Mesenchymal stem cell (in vitro differentiated cells and primary cell): ENCODE results near the gene PKNOX2.

Experiments used
- DNase-seq: peaks from one replicate; pipeline ENCODE4 v3.0.0-alpha.2; 2013
- H2AFZ ChIP-seq: one replicate; pipeline ENCODE4 v1.6.1; 2013; ENCODE audit warnings: low read depth, mild to moderate bottlenecking, control low read depth, inconsistent platforms, low read length, moderate library complexity
- H2AK5ac ChIP-seq: 2 replicates; pipeline ENCODE4 v1.6.1; 2013; ENCODE audit warnings: low read length, moderate library complexity, mild to moderate bottlenecking, inconsistent platforms; ENCODE audit not compliant: severe bottlenecking
- H2BK120ac ChIP-seq: one replicate; pipeline ENCODE4 v1.6.1; 2013; ENCODE audit warnings: low read depth, mild to moderate bottlenecking, inconsistent platforms, low read length, moderate library complexity
- H2BK12ac ChIP-seq, 2 experiments: one replicate each; pipeline ENCODE4 v1.6.1; 2013; ENCODE audit warnings: inconsistent platforms in 2 of 2, low read length in 2 of 2, mild to moderate bottlenecking in 2 of 2, moderate library complexity in 2 of 2, control low read depth in 1 of 2
- H2BK15ac ChIP-seq: one replicate; pipeline ENCODE4 v1.6.1; 2013; ENCODE audit warnings: mild to moderate bottlenecking, low read depth, inconsistent platforms; ENCODE audit not compliant: poor library complexity, severe bottlenecking
- H2BK5ac ChIP-seq: 2 replicates; pipeline ENCODE4 v1.6.1; 2013; ENCODE audit warnings: low read depth, mild to moderate bottlenecking, low read length, control low read depth, inconsistent platforms; ENCODE audit not compliant: poor library complexity, severe bottlenecking
- H3K14ac ChIP-seq, 2 experiments: one replicate each; pipeline ENCODE4 v1.6.1; 2013; ENCODE audit warnings: inconsistent platforms in 2 of 2, low read length in 2 of 2, control low read depth in 1 of 2, mild to moderate bottlenecking in 1 of 2, moderate library complexity in 1 of 2
- H3K18ac ChIP-seq, 2 experiments: one replicate each; pipeline ENCODE4 v1.6.1; 2013; ENCODE audit warnings: inconsistent platforms in 2 of 2, low read length in 2 of 2, control low read depth in 1 of 2, low read depth in 1 of 2, mild to moderate bottlenecking in 1 of 2
- H3K23ac ChIP-seq, 2 experiments: one replicate each; pipeline ENCODE4 v1.6.1; 2013; ENCODE audit warnings: inconsistent platforms in 2 of 2, low read length in 2 of 2, mild to moderate bottlenecking in 2 of 2, moderate library complexity in 2 of 2, control low read depth in 1 of 2
- H3K27ac ChIP-seq: 2 replicates; pipeline ENCODE4 v1.5.1; 2013; ENCODE audit warnings: mild to moderate bottlenecking, moderate library complexity, low read length, control low read depth, inconsistent platforms; ENCODE audit not compliant: poor library complexity, severe bottlenecking
- H3K27me3 ChIP-seq, 2 experiments: 2 replicates each; pipeline versions ENCODE4 v1.6.1 to v1.7.0; 2013; ENCODE audit warnings: low read length in 2 of 2, mild to moderate bottlenecking in 2 of 2, moderate library complexity in 2 of 2, control low read depth in 1 of 2, inconsistent platforms in 1 of 2; ENCODE audit not compliant: control insufficient read depth in 1 of 2, insufficient read depth in 1 of 2
- H3K36me3 ChIP-seq, 2 experiments: 2 replicates each; pipeline versions ENCODE4 v1.6.1 to v1.7.0; 2013; ENCODE audit warnings: low read length in 2 of 2, control low read depth in 1 of 2, inconsistent platforms in 1 of 2, low read depth in 1 of 2, mild to moderate bottlenecking in 1 of 2; ENCODE audit not compliant: insufficient read depth in 2 of 2, control insufficient read depth in 1 of 2
- H3K4ac ChIP-seq, 2 experiments: one replicate each; pipeline ENCODE4 v1.6.1; 2013; ENCODE audit warnings: inconsistent platforms in 2 of 2, low read length in 2 of 2, mild to moderate bottlenecking in 2 of 2, moderate library complexity in 2 of 2, control low read depth in 1 of 2, low read depth in 1 of 2
- H3K4me1 ChIP-seq: 2 replicates; pipeline ENCODE4 v1.6.1; 2013; ENCODE audit warnings: low read depth, low read length, control low read depth; ENCODE audit not compliant: control insufficient read depth, insufficient read depth
- H3K4me2 ChIP-seq: 2 replicates; pipeline ENCODE4 v1.6.1; 2013; ENCODE audit warnings: low read length, mild to moderate bottlenecking, inconsistent platforms; ENCODE audit not compliant: poor library complexity, severe bottlenecking
- H3K4me3 ChIP-seq, 2 experiments: 2 replicates each; pipeline versions ENCODE4 v1.5.1 to v1.7.0; 2013; ENCODE audit warnings: low read length in 2 of 2, mild to moderate bottlenecking in 2 of 2, control low read depth in 1 of 2, low read depth in 1 of 2; ENCODE audit not compliant: insufficient read depth in 1 of 2
- H3K79me1 ChIP-seq: replicated peaks from 2 replicates; pipeline ENCODE4 v1.6.1; 2013; ENCODE audit warnings: mild to moderate bottlenecking, control low read depth, low read length, inconsistent platforms; ENCODE audit not compliant: poor library complexity, severe bottlenecking
- H3K9ac ChIP-seq: 2 replicates; pipeline ENCODE4 v1.7.0; 2013; ENCODE audit warnings: mild to moderate bottlenecking, low read length, moderate library complexity
- H3K9me3 ChIP-seq: 2 replicates; pipeline ENCODE4 v1.7.0; 2013; ENCODE audit warnings: mild to moderate bottlenecking, low read length; ENCODE audit not compliant: control insufficient read depth
- H4K8ac ChIP-seq: one replicate; pipeline ENCODE4 v1.6.1; 2013; ENCODE audit warnings: inconsistent platforms, mild to moderate bottlenecking, low read length, moderate library complexity
- H4K91ac ChIP-seq: one replicate; pipeline ENCODE4 v1.6.1; 2013; ENCODE audit warnings: mild to moderate bottlenecking, low read length, inconsistent platforms
- WGBS: methylation state at CpG from one replicate; pipeline ENCODE4 v1.1.7; 2013; ENCODE audit warnings: mixed read lengths; 5-methylcytosine and 5-hydroxymethylcytosine counted together

The PKNOX2 gene

DNA sequence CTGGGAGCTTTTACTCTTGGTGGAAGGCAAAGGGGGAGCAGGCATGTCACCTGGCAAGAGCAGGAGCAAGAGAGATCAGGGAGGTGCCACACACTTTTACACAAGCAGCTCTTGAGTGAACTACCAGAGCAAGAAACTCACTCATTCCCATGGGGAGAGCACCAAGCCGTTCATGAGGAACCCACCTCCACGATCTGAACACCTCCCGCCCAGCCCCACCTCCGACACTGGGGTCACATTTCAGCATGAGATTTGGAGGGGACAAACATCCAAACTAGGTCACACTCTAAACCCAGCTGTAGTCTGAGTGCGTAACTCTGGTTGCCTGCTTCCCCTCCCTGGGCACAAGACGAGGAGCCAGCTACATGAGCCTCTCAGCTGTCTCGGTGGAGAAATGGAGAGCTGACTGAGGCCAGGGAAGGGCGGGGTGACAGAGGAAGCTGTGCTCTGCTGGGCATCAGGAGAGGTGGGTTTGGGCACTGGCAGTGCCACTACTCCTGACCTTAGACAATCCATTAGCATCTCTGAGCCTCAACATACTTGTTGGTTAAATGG is 134.6 kb downstream of the PKNOX2 start:
- Histone ChIP-seq H3K4me3 (no peak overlapping the region), H3K4me1 (peaks cover 20% of the 10 kb centered on the region), H2AFZ (no peak overlapping the region), H3K23ac (no peak overlapping the region), H3K27me3 (peaks cover 0 to 35% of the 10 kb centered on the region in 2 experiments), H2AK5ac (no peak overlapping the region), H3K27ac (no peak overlapping the region), H2BK12ac (no peak overlapping the region), H3K36me3 (peaks cover 0 to 45% of the 10 kb centered on the region in 2 experiments), H3K4ac (no peak overlapping the region), H3K14ac (no peak overlapping the region), H3K9ac (no peak overlapping the region), H3K79me1 (peaks cover 41% of the 10 kb centered on the region), H2BK15ac (no peak overlapping the region), H3K4me2 (no peak overlapping the region), H4K91ac (no peak overlapping the region), H4K8ac (no peak overlapping the region), H2BK120ac (no peak overlapping the region), H2BK5ac (no peak overlapping the region), H3K9me3 (no peaks in the 10 kb centered on the region), H3K18ac (no peak overlapping the region)
- 97% methylated on average over 8 of the region's 8 CpGs for WGBS
- DNase-seq: no peak

DNA sequence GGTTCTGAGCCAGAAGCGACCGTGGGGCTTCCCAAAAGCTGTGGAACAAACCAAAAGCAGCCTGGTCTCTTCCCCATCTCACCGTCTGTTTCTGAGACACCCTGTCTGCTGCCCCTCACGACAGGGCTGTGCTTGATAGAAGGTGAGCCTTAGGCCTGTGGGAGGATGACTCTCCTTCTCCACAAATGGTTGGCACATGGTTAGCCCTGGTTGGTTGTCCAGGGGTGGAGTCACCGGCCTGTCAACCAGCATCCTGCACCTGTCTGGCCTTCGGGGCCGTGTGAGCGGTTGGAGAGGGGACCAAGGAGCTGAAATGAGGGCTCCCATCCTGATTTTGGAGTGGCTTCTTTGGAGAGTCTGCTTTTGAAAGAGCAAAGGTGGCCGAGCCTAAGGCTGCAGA is 135.3 kb downstream of the PKNOX2 start:
- Histone ChIP-seq H3K23ac (no peak overlapping the region), H3K9ac (no peak overlapping the region), H3K18ac (no peak overlapping the region), H2BK5ac (no peak overlapping the region), H2AK5ac (peak overlapping the region; percentile 5), H4K91ac (no peak overlapping the region), H3K27ac (no peak overlapping the region), H3K4me2 (no peak overlapping the region), H3K4me3 (no peak overlapping the region), H2BK15ac (no peak overlapping the region), H2BK120ac (no peak overlapping the region), H2AFZ (no peak overlapping the region), H3K4me1 (peaks cover 20% of the 10 kb centered on the region), H2BK12ac (no peak overlapping the region), H3K27me3 (peaks cover 0 to 32% of the 10 kb centered on the region in 2 experiments), H3K4ac (no peak overlapping the region), H4K8ac (no peak overlapping the region), H3K36me3 (peaks cover 0 to 43% of the 10 kb centered on the region in 2 experiments), H3K79me1 (peaks cover 36% of the 10 kb centered on the region), H3K14ac (no peak overlapping the region), H3K9me3 (no peaks in the 10 kb centered on the region)
- WGBS: 92% methylated on average over 8 of the region's 9 CpGs
- DNase-seq: no peak

DNA sequence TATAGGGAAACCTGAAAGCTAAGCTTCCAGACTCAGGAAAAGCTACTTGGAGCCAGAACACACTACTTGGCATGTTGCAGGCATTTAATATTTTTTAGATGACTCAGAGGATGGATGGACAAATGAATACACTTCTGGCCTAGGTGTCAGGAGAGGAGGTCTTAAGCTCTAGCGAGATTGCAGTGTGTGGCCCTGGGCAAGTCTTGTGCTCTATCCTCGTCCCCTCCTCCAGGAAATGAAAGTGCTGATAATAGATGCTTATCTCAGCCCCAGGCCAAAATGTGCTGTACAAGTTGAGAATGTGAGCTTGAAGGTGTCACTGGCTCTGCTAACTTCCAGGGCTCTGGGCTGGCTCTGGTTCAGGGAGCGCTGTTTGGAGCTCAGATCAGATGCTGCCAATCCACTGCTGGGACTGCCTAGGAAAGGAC is 136.3 kb downstream of the PKNOX2 start:
- no peak overlapping the region for H3K9ac ChIP-seq
- H2AK5ac ChIP-seq: peak overlapping the region; percentile 84
- H2BK120ac ChIP-seq: no peak overlapping the region
- H3K79me1 ChIP-seq: peaks cover 35% of the 10 kb centered on the region
- no peak overlapping the region for H3K4ac ChIP-seq
- H3K4me1 ChIP-seq: peaks cover 22% of the 10 kb centered on the region
- H2AFZ ChIP-seq: no peak overlapping the region
- H3K4me3 ChIP-seq: no peak overlapping the region
- H3K36me3 ChIP-seq: peaks cover 0 to 41% of the 10 kb centered on the region in 2 experiments
- H3K4me2 ChIP-seq: no peak overlapping the region
- H4K91ac ChIP-seq: peak overlapping the region; percentile 10
- peak overlapping the region; percentile 24 for H4K8ac ChIP-seq
- H2BK5ac ChIP-seq: peak overlapping the region; percentile 11
- H3K18ac ChIP-seq: no peak overlapping the region
- peaks cover 0 to 31% of the 10 kb centered on the region in 2 experiments for H3K27me3 ChIP-seq
- H2BK15ac ChIP-seq: no peak overlapping the region
- H3K9me3 ChIP-seq: no peaks in the 10 kb centered on the region
- H3K27ac ChIP-seq: peak overlapping the region; percentile 67
- no peak overlapping the region for H3K23ac ChIP-seq
- 23% methylated on average over 3 of the region's 3 CpGs for WGBS
- DNase-seq: peak; percentile 73
- H3K14ac ChIP-seq: no peak overlapping the region
- H2BK12ac ChIP-seq: no peak overlapping the region

DNA sequence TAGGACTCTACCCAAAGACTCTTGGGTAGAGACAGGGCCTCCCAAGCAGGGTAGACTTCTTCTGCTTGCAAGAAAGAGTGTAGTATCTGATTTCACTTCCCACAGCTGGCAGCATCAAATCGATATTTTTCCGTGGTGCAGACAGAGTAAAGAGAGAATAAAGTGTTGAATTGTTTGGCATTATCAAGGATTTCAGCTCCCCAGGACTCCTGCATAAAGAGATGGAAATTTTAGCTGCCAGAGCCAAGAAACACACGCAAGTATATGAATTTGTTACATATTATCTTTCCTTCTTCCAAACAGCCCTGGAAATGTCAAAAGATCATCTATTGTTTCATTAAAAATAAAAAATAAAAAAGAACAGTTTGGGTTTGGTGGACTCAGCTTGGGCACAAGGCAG is 136.8 kb downstream of the PKNOX2 start:
- no peak overlapping the region for H3K14ac ChIP-seq

More for the DNA sequence above, 136.8 kb downstream of the PKNOX2 start:
- DNase-seq: no peak
- H3K4ac ChIP-seq: no peak overlapping the region
- H3K4me3 ChIP-seq: no peak overlapping the region
- H2BK120ac ChIP-seq: no peak overlapping the region
- H3K9ac ChIP-seq: no peak overlapping the region
- peak overlapping the region; percentile 10 for H4K91ac ChIP-seq
- peak overlapping the region; percentile 67 for H3K27ac ChIP-seq
- peaks cover 0 to 31% of the 10 kb centered on the region in 2 experiments for H3K27me3 ChIP-seq
- H2AFZ ChIP-seq: no peak overlapping the region
- H3K23ac ChIP-seq: no peak overlapping the region
- WGBS: 77% methylated on average over 2 of the region's 3 CpGs
- H3K18ac ChIP-seq: no peak overlapping the region
- H2BK15ac ChIP-seq: peak overlapping the region; percentile 75
- no peak overlapping the region for H2BK5ac ChIP-seq
- H3K4me2 ChIP-seq: no peak overlapping the region
- H4K8ac ChIP-seq: no peak overlapping the region
- H3K9me3 ChIP-seq: no peaks in the 10 kb centered on the region
- peaks cover 0 to 40% of the 10 kb centered on the region in 2 experiments for H3K36me3 ChIP-seq
- H2AK5ac ChIP-seq: peak overlapping the region; percentile 84
- no peak overlapping the region for H2BK12ac ChIP-seq
- H3K4me1 ChIP-seq: peaks cover 22% of the 10 kb centered on the region
- H3K79me1 ChIP-seq: peaks cover 32% of the 10 kb centered on the region
